HepG2 (cell line): Measurements from ENCODE around the gene WDR31. TPM values are rescaled to one million over a fixed set of nuclear protein-coding genes. Genes with fewer than 3 reads are reported as not detected.
"Not testable (repeated sequence)": the region's sequence is repeated elsewhere in the genome, so short reads cannot be mapped to it uniquely, and the experiment has no call there.

Source experiments
- ATAC-seq: fragments of 200-7000 bp; cut with Tn5 transposase; 3 replicates; pipeline ENCODE4 v1.9.1; 2020; ENCODE audit warnings: mild to moderate bottlenecking, moderate library complexity
- BruUV-seq: library from RNA; stranded (reverse); fragments of 400-500 nt; replicated peaks from 2 replicates; lab custom pipeline; 2021; lab: Mats Ljungman, UMichigan
- CTCF ChIA-PET: fragments of 300-600 bp; formaldehyde crosslinking; extraction: SDS; loops from one replicate; lab custom pipeline; 2021; ENCODE audit warnings: low total read pairs, inconsistent platforms, low intra/inter-chr PET ratio; lab: Yijun Ruan, JAX
- POLR2A ChIA-PET: fragments of 350-600 bp; sonication (Branson Sonifier 250); formaldehyde crosslinking; loops from one replicate; lab custom pipeline; 2020; ENCODE audit warnings: antibody characterized with exemption, inconsistent platforms; lab: Yijun Ruan, JAX
- DNase-seq: peaks from one replicate; pipeline ENCODE4 v3.0.0-alpha.2; 2015; ENCODE audit warnings: low spot score
- FAIRE-seq: peaks from 3 replicates; lab custom pipeline; 2011; peaks lifted over from hg19 to GRCh38; lab: Jason Lieb, UNC
- H2AFZ ChIP-seq: one replicate; pipeline ENCODE4 v1.6.1; 2011; ENCODE audit warnings: low read length, inconsistent platforms
- H3K27ac ChIP-seq: fragments of 300-600 bp; 3 replicates; pipeline ENCODE4 v1.8.0; 2011; ENCODE audit warnings: mixed run types, mild to moderate bottlenecking, mixed read lengths, low read length, inconsistent platforms; ENCODE audit not compliant: insufficient read depth; ENCODE audit errors: extremely low read length
- H3K27me3 ChIP-seq, 2 experiments: fragments of 200-600 bp in 1 of 2; 2 replicates in 1 of 2; 3 replicates in 1 of 2; pipeline versions ENCODE4 v1.6.0 to v1.8.0; 2011; ENCODE audit warnings: low read length in 2 of 2, mild to moderate bottlenecking in 2 of 2, moderate library complexity in 2 of 2, inconsistent platforms in 1 of 2; ENCODE audit not compliant: insufficient read depth in 2 of 2, control insufficient read depth in 1 of 2
- H3K36me3 ChIP-seq, 2 experiments: fragments of 200-600 bp in 1 of 2; replicated peaks in 1 of 2; 2 replicates in 1 of 2; 3 replicates in 1 of 2; pipeline versions ENCODE4 v1.5.1 to v1.8.0; 2011; ENCODE audit warnings: low read length in 2 of 2, inconsistent platforms in 1 of 2; ENCODE audit not compliant: insufficient read depth in 2 of 2, control insufficient read depth in 1 of 2
- H3K4me1 ChIP-seq: 2 replicates; pipeline ENCODE4 v1.5.1; 2012; ENCODE audit warnings: low read length, inconsistent platforms; ENCODE audit not compliant: insufficient read depth
- H3K4me2 ChIP-seq: 2 replicates; pipeline ENCODE4 v1.6.0; 2011; ENCODE audit warnings: low read depth, low read length, inconsistent platforms
- H3K4me3 ChIP-seq, 3 experiments: fragments of 200-600 bp in 1 of 3; sonication (generic), shearing (Covaris generic) in 1 of 3; replicated peaks in 1 of 3; 2 replicates each; pipeline ENCODE4 v1.5.1; 2011 to 2016; ENCODE audit warnings: low read length in 3 of 3, inconsistent platforms in 2 of 3, low read depth in 2 of 3, mild to moderate bottlenecking in 2 of 3, control low read depth in 1 of 3, mixed read lengths in 1 of 3; ENCODE audit not compliant: insufficient read depth in 1 of 3
- H3K79me2 ChIP-seq: one replicate; pipeline ENCODE4 v1.6.1; 2011; ENCODE audit warnings: low read length, inconsistent platforms; ENCODE audit not compliant: insufficient read depth
- H3K9ac ChIP-seq: 2 replicates; pipeline ENCODE4 v1.6.0; 2011; ENCODE audit warnings: mild to moderate bottlenecking, low read depth, low read length, inconsistent platforms; ENCODE audit not compliant: insufficient read depth
- H3K9me3 ChIP-seq: 2 replicates; pipeline ENCODE4 v1.5.1; 2012; ENCODE audit warnings: mild to moderate bottlenecking, low read length
- H4K20me1 ChIP-seq: 2 replicates; pipeline ENCODE4 v1.6.0; 2011; ENCODE audit warnings: inconsistent platforms, mild to moderate bottlenecking, low read length, moderate library complexity; ENCODE audit not compliant: insufficient read depth
- AFF4 ChIP-seq: sonication (generic); formaldehyde crosslinking; IDR thresholded peaks from 2 replicates; pipeline ENCODE4 v1.4.0; 2020; ENCODE audit warnings: missing genetic modification reagents
- FOXP1 ChIP-seq, 2 experiments: fragments of 450-650 bp in 1 of 2; IDR thresholded peaks; 2 replicates each; pipeline ENCODE4 v1.6.1; 2017 to 2018; ENCODE audit warnings: antibody characterized with exemption in 1 of 2
- KDM5B ChIP-seq: sonication (generic); formaldehyde crosslinking; IDR thresholded peaks from 2 replicates; pipeline ENCODE4 v1.4.0; 2020; ENCODE audit warnings: missing genetic modification reagents, mild to moderate bottlenecking, borderline replicate concordance
- PTBP1 ChIP-seq: fragments of 200-400 bp; formaldehyde crosslinking; IDR thresholded peaks from 2 replicates; pipeline ENCODE4 v1.6.1; 2018; ENCODE audit warnings: low read length, low read depth; ENCODE audit not compliant: poor library complexity, severe bottlenecking
- SCMH1 ChIP-seq: sonication (generic); formaldehyde crosslinking; IDR thresholded peaks from 2 replicates; pipeline ENCODE4 v1.9.0; 2021; ENCODE audit warnings: missing genetic modification reagents, mild to moderate bottlenecking, borderline replicate concordance
- ZNF563 ChIP-seq: sonication (generic); formaldehyde crosslinking; IDR thresholded peaks from 2 replicates; pipeline ENCODE4 v1.8.0; 2022; ENCODE audit warnings: mild to moderate bottlenecking, moderate library complexity, missing genetic modification reagents
- ZNF781 ChIP-seq: sonication (generic); formaldehyde crosslinking; IDR thresholded peaks from 2 replicates; pipeline ENCODE4 v1.5.1; 2020; ENCODE audit warnings: borderline replicate concordance, mild to moderate bottlenecking, missing genetic modification reagents; ENCODE audit errors: not compliant biosample characterization
- WGBS: methylation state at CpG from one replicate; pipeline ENCODE4 v1.1.6; 2017; ENCODE audit warnings: low lambda C conversion rate; 5-methylcytosine and 5-hydroxymethylcytosine counted together
- in situ Hi-C: cut with HindIII; loops from 2 replicates; pipeline ENCODE4 v1.10.0; 2017; ENCODE audit warnings: low pct_unique_long_range_greater_than_20kb; ENCODE audit not compliant: extremely low pct_ligation_motif_present
- intact Hi-C: fragments of 100-400 bp; cut with micrococcal nuclease; formaldehyde crosslinking; loops from one replicate; pipeline ENCODE4 v1.10.0; 2022; ENCODE audit not compliant: unreplicated experiment
- polyA plus RNA-seq, 8 experiments: library from polyadenylated mRNA; depleted of rRNA in 3 of 8; stranded (reverse) in 7 of 8; unstranded in 1 of 8; fragments of >200 nt; fragmentation: Illumina TruSeq in 4 of 8; extraction: Trizol in 4 of 8; gene quantifications; 2 replicates each; pipeline versions ENCODE4 v1.2.1 to v1.2.3, GENCODE V29; 2011 to 2016; ENCODE audit warnings: low read depth in 4 of 8, missing spikeins in 1 of 8, mixed read lengths in 1 of 8; ENCODE audit not compliant: insufficient read depth in 1 of 8
- total RNA-seq, 5 experiments: library from RNA; depleted of rRNA; stranded (reverse); fragments of >200 nt; fragmentation: Illumina TruSeq; extraction: Trizol; gene quantifications; 2 replicates each; pipeline ENCODE4 v1.2.3, GENCODE V29; 2016; ENCODE audit warnings: low read depth in 1 of 5

Gene WDR31
- total and polyA plus RNA-seq, 2 of the 13 experiments (the other 11 are each of a cell fraction or from before 2014, with no cell fraction given) = 0.33 to 1.7 TPM

DNA sequence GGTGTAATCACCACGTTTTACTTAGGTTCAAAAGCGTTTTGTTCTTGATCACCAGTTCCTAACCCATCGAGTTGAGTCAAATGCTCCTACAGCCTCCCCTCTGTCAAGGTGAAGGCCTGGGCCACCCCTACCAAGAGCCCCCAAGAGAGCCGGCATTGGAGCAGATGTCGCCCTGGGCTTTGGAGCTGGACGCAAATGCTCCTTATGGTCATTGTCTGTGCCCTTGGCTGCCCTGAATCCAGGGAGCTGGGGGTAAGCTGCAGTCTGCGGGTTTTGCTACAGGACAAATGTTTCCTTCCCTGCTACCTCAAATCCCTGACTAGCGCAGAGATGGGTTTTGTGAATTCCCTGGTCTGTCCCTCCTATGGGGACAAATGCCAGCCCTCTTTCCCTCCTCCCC lies 41.8 kb downstream of the WDR31 start:
- H3K27me3 ChIP-seq = no peaks in the 10 kb centered on the region; a peak in 1 of 5 replicates
- H3K4me1 ChIP-seq = peaks cover 22% of the 10 kb centered on the region
- DNase-seq (no peak), ATAC-seq (no peak), FAIRE-seq (no peak)
- ChIA-PET CTCF (no interaction called here), POLR2A (no interaction called here)
- H3K4me2 ChIP-seq = no peak overlapping the region
- in situ Hi-C loops = no loop called here
- BruUV-seq = no TSS peak
- peaks cover under 1 to 3% of the 10 kb centered on the region in 2 experiments; a peak in 2 of 5 replicates for H3K36me3 ChIP-seq
- 70% methylated on average over 8 of the region's 8 CpGs for WGBS
- no peak overlapping the region for H3K4me3 ChIP-seq
- TF ChIP-seq ZNF563 (CRISPR knock-in tag) = no peak
- H3K79me2 ChIP-seq = no peaks in the 10 kb centered on the region
- H3K9ac ChIP-seq = no peak overlapping the region
- no peaks in the 10 kb centered on the region for H4K20me1 ChIP-seq
- no peaks in the 10 kb centered on the region for H3K9me3 ChIP-seq
- intact Hi-C loops = no loop called here
- H2AFZ ChIP-seq = no peak overlapping the region
- H3K27ac ChIP-seq = no peak overlapping the region

DNA sequence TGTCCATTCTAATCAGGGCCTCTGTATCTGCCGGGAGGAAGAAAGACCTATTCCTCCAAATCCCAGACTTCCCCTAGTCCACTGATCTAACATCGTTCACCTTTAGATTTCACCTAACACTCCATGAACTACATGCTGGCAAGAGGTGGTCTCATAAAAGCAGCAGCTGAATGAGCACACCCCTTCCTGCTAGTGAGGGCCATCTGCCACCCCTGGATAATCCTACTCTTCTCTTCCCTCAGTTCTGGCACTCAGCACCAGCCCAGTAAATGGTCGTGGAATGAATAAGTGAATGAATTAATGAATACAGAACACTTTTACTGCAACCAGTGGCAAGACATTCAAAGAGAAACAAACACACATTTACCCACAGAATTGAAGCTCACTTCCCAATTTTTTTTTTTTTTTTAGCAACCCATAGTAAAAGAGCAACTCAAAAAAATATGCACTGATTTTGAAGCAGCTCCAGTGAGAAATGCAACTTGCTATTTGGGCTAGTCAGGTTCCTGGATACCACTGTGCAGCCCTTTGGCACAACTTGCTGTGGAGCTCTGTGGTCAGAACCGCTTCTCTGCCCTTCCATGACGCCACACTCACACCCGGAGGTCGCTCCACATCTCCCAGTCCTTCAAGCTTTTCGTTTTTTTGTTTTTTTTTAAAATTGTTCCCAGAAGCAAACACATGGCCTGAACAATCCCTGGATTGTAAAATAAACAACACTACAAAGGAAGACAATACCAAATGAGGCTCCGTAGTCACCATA lies 43.1 kb downstream of the WDR31 start:
- no TSS peak for BruUV-seq
- TF ChIP-seq PTBP1 (no peak), FOXP1 (IDR thresholded peaks at IDR 0.05) (no peak), FOXP1 (CRISPR knock-in tag; IDR thresholded peaks at IDR 0.05) (no peak), SCMH1 (no peak), AFF4 (CRISPR knock-in tag) (no peak), ZNF781 (CRISPR knock-in tag) (no peak), KDM5B (no peak)
- H3K36me3 ChIP-seq = peaks cover 5 to 15% of the 10 kb centered on the region in 2 experiments; a peak in 4 of 5 replicates
- ChIA-PET POLR2A (interaction anchor here (0.6 kb wide), 1 partner anchor 76 kb away, joined by 3 read pairs; the partner anchor contains the start of genes FKBP15 and SLC31A1), CTCF (no interaction called here)
- in situ Hi-C loops (no loop called here), intact Hi-C loops (no loop called here)
- H2AFZ ChIP-seq = no peak overlapping the region
- H3K27ac ChIP-seq = no peak overlapping the region
- H3K27me3 ChIP-seq = no peaks in the 10 kb centered on the region
- no peak overlapping the region for H3K9ac ChIP-seq
- FAIRE-seq (no peak), DNase-seq (no peak), ATAC-seq (no peak)
- H3K4me1 ChIP-seq = peaks cover 9% of the 10 kb centered on the region; the same call in 1 of the 2 replicates
- no peak overlapping the region for H3K4me3 ChIP-seq
- 53% methylated on average over 9 of the region's 9 CpGs for WGBS
- H3K4me2 ChIP-seq = no peak overlapping the region
- H3K9me3 ChIP-seq = no peaks in the 10 kb centered on the region
- no peaks in the 10 kb centered on the region for H3K79me2 ChIP-seq
- H4K20me1 ChIP-seq = no peaks in the 10 kb centered on the region

DNA sequence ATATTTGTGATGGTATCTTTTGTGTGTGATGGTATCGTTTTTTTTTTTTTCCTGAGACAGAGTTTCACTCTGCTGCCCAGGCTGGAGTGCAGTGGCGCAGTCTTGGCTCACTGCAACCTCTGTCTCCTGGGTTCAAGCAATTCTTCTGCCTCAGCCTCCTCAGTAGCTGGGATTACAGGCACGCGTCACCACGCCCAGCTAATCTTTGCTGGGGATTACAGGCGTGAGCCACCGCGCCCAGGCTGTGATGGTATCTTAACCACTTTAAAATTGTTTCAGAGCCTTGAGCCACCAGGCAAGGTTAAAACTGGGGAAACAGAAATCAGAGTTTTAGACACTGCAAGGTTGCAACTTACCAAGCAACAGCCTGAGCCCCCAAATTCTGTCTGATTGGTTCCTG lies 43.8 kb downstream of the WDR31 start:
- H3K4me1 ChIP-seq, in situ Hi-C loops, H4K20me1 ChIP-seq, H3K4me3 ChIP-seq, H3K79me2 ChIP-seq, H3K9ac ChIP-seq, ATAC-seq, FAIRE-seq, CTCF ChIA-PET, POLR2A ChIA-PET, H3K9me3 ChIP-seq, H3K27ac ChIP-seq, BruUV-seq, H3K4me2 ChIP-seq, H2AFZ ChIP-seq, H3K27me3 ChIP-seq, DNase-seq, intact Hi-C loops: not testable (repeated sequence)
- WGBS = 94% methylated on average over 8 of the region's 8 CpGs
- H3K36me3 ChIP-seq = peaks cover 9 to 22% of the 10 kb centered on the region in 2 experiments
